NCI-H1092 (cell line): ENCODE measurements around the gene LIMS3.
"Not testable (repeated sequence)": the region's sequence is repeated elsewhere in the genome, so short reads cannot be mapped to it uniquely, and the experiment has no call there.

Experiments used
- DNase-seq: peaks from one replicate; lab custom pipeline; 2025; lab: John Stamatoyannopoulos, UW

Gene LIMS3, protein sequence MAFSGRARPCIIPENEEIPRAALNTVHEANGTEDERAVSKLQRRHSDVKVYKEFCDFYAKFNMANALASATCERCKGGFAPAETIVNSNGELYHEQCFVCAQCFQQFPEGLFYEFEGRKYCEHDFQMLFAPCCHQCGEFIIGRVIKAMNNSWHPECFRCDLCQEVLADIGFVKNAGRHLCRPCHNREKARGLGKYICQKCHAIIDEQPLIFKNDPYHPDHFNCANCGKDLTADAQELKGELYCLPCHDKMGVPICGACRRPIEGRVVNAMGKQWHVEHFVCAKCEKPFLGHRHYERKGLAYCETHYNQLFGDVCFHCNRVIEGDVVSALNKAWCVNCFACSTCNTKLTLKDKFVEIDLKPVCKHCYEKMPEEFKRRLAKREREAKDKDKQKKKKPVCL

DNA sequence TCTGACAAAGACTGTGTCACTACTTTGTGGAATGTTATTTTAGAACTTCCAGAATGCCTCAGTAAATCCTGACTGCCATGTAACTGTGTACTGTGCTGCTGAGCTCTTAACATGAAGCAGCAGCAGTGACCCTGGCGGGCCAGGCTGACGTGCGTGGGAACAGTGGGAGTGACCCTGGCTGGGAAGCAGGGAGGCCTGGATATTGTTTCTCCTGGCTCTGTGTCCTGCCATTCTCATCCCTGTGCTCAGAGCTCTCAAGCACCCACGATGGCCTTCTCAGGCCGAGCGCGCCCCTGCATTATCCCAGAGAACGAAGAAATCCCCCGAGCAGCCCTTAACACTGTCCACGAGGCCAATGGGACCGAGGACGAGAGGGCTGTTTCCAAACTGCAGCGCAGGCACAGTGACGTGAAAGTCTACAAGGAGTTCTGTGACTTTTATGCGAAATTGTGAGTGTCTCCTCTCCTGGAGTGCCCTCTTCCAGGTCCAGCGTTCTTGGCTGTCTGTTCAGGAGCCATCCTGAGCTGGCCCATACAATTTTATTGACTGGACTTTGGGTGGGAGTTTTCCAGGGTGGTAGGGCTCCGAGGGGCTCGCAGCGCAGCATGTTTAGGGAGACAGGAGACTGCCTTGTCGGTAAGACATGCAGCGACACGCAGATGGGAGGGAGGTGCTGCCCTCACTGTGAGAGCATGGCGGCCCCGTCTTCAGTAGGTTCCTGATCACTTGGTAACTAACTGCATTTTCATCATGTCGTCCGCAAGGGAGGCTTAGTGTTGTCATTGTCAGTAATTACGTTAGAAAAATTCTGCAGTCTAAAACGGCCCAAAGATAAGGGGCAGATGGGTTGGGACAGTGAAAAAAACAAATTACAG lies at the start of gene LIMS3:
Gene LIMS3, plus strand, starts transcription at position 227 of the 875 bp plus-strand sequence. Its CDS starts 41 bp downstream, at position 268.
- not testable (repeated sequence) for DNase-seq

DNA sequence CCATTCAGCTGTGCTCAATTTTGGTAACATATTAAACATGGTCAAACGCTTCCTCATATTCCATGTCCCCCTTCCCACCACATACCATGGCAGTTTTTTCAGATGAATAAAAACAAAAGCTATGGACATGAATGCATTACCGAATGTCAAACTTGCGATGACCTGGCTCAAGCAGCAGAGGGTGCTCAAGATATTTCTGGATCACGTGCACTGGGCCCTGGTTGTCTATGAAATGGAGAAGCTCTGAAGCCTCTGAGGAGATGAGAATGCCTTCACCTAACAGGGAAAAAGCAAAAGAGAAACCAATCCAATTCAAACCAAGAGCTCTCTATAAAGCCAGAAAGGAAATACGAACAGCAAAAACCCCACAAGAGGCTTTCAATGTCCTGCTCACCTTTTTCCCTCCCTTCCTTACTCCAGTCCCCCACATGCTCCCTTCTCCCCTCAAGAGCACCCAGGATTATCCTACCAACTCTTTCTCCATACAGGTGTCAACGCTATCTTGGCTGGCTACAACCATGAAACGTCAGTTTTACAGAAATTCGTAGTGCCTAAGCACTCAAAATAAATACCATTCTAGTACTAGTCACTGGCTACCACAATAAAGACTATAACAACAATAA lies 27.2 kb upstream of the LIMS3 start:
- not testable (repeated sequence) for DNase-seq

DNA sequence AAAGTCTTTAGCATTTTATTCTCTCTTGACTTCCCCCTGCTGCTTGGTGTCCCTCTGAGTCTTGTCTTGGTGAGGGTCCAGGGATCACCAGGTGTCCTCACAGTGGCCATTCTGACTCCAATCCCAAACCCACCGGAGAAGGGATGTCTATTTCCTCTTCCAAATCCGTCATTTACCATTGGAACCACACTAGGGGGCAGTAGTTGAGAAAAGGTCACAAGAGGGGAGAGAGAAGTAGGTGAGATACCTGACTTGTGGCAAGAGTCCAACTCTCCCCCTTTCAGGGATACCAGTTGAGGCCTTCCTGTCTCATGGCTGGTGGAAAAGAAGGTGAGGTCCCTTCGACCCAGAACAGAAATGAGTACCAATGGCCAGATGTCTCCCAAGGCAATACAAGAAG lies 21.9 kb upstream of the LIMS3 start:
- DNase-seq: not testable (repeated sequence)

DNA sequence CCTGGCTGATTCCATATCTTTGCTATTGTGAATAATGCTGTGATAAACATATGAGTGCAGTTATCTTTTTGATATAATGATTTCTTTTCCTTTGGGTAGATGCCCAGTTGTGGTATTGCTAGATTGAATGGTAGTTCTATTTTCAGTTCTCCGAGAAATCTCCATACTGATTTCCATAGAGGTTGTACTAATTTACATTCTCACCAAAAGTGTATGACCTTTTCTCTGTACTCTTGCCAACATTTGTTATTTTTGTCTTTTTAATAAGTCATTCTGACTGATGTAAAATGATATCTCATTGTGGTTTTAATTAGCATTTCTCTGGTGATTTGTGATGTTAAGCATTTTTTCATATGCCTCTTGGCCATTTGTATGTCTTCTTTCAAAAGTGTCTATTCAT lies 16.4 kb upstream of the LIMS3 start:
- not testable (repeated sequence) for DNase-seq

DNA sequence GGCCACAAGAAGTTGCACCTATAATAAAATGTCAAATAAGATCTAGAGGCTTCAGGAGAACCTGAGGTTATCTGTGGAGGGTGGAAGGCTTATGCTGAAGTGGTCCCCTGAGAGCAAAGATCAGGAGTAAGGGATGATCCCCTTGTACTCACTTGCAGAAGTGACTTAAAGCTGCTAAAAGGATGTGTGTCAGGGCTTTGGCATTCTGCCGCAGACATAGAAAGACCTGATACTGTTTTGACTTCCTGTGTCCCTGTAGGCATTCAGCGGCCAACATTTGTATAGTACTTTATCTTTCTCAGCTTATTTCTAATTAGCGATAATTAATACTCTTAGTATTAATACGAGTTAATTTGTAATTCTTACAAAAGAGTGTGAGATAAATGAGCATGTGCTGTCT lies 10.1 kb upstream of the LIMS3 start:
- not testable (repeated sequence) for DNase-seq

DNA sequence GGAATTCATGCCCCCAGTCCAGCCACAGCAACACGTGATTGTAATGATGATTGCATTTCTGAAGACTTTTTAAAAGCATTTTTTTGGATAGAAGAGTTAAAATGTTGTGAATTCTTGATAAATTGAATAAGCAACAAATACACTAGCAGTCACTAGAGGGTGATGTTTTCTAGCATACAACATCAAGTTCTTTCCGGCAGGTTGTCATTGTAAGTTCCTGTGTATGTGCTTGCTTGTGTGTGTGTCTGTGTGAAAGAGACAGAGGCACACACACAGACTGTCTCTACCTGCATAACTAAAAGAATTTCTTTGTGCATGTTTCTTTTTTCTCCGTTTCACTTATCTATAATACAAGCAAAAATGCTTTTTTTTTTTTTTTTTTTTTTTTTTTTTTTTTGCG lies 8.6 kb upstream of the LIMS3 start:
- DNase-seq: not testable (repeated sequence)

DNA sequence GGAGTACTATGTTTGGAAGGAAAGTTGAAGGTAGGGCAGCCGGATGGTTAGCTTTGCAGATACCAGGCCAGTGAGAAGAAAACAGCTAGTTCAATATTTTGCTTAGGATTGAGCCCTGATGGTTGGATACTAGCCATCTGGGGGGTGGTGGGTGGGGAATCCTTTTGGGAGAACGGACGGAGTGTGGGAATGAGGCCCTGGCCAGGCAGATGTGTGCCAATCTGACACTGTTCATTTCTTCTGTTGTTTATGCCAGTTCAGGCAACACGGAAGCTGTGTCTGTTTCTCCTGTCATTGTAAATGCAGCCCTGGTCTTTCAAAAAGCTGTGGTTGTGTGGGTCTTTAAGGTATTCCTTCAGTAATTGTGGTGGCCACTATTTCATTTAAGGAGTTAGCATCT lies 7.5 kb upstream of the LIMS3 start:
- not testable (repeated sequence) for DNase-seq

DNA sequence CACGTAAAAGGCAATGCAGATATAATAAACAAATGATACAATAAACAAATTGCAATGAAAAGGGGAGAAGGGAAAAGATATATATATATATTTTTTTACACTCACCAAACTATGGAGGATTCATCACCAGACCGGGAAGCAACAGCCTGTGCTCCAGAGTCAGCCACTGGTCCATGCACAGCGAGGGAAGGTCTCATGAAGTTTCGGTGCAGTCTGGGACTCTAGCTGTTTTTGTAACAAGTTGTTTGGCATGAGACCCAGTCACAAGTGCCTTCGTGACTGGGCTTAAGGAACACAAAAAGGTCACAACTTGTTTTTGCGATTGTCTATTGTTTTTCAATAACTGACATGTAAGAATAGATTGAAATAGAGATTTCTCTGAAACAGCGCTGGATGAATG lies 4.8 kb upstream of the LIMS3 start:
- not testable (repeated sequence) for DNase-seq

DNA sequence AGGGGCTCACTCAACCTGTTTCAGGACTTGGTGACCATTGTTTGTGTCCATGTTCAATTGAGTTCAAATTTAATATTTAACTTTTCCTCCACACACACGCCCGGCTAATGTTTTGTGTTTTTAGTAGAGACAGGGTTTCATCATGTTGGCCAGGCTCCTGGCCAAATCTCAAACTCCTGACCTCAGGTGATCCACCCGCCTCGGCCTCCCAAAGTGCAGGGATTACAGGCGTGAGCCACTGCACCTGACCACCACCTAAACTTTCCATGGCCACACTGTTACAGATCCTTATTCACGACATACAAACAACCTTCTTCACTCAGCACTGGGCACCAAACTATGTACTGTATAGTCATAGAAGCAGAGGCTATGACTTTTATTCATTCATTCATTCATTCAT lies 4.3 kb upstream of the LIMS3 start:
- DNase-seq: not testable (repeated sequence)

DNA sequence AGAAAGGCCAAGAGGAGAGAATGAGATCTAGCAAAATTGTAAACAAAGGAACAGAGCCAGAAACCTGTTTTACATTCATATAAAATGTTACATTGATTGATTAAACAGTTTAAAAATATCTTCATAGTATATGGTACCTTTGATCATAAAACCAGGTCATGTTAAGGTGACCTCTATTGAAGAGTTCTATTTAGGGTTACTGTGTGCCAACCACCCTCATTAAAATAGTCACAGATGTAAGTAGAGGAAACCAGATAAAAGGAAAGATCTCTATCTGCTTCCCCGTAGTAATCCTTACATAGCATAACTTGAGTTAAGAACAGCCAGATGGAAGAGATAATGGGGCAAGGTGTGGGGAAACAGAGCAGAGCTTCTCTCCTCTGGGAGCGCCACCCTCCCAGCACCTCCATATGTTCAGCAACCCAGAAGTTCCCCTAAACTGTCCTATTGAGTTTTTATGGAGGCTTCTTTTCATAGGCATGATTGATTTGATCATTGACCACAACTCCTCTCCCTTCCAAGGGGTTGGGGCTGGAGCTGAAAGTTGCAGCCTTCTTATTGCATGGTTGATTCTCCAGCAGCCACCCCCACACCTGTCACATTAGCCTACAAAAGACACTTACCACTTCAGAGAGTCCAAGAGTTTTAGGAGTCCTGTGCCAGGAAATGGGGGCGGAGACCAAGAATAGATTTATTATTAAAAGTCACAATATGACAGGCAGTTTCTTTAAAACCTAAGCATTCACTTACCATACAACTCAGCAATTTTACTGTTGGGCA lies 3.2 kb upstream of the LIMS3 start:
- not testable (repeated sequence) for DNase-seq

DNA sequence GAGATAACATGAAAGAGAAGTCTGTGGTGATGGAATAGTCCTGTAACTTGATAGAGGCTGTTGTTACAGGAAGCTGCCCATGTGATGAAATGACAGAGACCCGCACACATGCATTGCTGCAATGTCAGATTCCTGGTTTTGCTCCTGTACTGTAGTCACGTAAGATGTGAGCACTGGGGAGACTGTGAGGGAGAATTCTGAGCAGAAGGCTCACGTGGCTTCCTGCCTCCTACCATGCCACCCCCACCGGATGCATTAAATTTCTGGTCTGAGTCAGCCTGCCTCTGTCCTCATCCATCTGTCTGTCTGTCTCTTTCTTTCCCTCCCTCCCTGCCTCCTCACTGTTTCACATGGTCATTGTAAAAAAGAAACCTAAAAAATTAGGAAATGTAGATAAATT lies 2.3 kb upstream of the LIMS3 start:
- not testable (repeated sequence) for DNase-seq

DNA sequence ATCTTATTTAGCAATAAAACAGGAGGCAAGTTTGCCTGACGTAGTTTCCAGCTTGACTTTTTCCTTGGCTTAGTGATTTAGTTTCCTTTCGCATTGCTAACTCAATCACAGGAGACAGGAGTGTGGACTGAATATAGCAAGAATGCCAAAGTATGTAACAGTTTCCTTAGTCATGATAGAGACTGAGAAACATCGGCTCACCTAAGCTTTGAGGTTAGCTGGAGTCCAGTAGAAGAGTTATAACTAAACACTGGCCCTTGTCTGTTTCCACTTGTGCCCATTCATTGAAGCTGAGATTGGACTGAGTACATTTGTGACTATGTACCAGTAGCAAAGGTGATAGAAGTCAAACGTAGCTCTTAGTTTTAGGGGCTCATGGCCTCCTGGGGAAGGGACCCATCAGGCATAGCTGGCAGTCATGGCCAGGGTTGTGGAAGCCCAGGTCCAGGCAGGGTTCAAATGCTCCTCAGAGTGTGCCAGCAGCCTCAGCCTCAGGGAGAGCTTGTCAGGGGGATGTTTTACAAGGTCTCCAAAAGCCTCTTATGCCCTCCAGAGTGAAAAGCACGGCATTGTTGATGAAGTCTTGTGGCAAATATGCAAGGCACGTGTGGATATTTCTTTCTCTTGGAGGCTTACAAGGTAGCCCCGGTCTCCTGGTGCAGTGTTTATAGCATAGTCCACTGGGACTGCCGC lies 573 bp upstream of the LIMS3 start:
- not testable (repeated sequence) for DNase-seq

DNA sequence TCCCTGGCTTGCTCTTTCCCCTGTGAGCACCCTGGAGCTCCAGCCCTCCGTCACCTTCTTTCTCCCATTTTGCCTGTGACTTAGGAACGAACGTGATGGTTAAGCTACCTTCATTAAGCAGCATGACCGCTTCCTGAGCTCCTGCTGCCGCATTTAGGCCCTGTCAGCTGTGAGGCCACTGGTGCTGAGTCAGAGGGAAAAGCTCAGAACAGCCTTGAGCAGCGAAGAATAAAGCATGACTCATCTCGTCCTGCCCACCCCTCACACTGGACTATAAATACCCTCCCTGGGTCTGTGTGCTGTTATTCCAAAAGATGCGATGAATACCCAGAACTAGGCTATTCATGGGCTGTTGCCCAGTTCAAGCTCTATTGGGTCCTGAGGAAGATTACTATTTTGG lies 7.3 kb downstream of the LIMS3 start:
- not testable (repeated sequence) for DNase-seq

DNA sequence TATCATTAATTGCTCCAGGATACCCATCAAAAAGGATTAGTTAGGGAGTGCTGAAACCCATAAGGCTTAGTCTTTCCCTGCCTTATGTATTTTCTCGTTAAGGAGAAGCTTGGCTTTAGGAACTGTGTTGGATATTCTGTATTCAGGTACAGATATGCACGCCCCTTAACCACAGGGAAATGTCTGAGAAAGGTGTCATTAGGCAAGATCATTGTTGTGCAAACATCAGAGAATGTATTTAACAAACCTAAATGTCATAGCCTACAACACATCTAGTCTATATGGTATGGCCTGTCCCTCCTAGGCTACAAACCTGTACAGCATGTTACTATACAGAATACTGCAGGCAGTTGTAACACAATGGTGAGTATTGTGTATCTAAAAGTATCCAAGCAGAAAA lies 10.1 kb downstream of the LIMS3 start:
- DNase-seq: not testable (repeated sequence)

DNA sequence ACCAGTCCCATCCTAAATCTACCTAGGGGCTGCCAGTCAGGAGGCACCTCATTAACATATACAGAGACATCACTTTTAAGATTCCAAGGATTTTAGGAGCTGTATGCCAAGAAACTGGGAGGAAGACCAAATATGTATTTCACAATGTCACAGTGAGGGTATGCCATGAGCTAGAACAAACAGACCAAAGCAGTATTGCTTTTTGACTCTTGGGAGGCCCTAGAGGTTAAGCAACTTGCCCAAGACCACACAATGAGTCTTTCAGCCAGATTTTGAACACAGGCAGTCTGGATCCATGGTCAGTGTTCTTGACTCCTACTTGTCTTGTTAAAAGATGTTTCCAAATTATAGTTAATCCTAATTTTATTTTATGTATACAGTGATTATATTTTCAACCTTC lies 12.3 kb downstream of the LIMS3 start:
- not testable (repeated sequence) for DNase-seq

DNA sequence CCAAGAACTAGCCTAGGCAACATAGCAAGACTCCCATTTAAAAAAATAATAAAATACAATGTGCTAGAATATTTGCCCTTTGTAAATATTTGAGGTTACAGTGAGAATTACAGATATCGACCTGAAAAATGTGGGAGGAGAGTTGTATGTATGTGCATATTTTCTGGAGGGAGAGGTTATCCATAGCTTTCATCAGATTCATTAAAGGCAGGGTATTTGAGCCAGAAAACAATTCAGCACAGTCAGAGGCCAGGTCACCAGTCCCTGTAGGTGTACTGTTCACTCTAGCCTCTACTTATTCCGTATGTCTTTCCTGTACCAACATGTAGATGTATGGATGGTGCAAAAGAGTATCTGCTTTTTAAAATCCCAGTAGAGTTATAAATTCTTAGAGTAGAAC lies 15.4 kb downstream of the LIMS3 start:
- DNase-seq: not testable (repeated sequence)

DNA sequence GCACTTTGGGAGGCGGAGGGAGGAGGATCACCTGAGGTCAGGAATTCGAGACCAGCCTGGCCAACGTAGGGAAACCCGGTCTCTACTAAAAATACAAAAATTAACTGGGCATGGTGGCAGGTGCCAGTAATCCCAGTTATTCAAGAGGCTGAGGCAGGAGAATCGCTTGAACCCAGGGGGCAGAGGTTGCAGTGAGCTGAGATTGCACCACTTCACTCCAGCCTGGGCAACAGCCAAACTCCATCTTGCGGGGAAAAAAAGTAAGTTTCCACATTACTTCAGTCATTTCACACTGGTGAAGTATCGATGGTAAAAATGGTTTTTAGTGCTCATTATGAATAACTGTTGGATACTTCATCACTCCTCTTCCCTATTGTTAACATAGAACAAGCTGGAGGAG lies 16.1 kb downstream of the LIMS3 start:
- DNase-seq: not testable (repeated sequence)

DNA sequence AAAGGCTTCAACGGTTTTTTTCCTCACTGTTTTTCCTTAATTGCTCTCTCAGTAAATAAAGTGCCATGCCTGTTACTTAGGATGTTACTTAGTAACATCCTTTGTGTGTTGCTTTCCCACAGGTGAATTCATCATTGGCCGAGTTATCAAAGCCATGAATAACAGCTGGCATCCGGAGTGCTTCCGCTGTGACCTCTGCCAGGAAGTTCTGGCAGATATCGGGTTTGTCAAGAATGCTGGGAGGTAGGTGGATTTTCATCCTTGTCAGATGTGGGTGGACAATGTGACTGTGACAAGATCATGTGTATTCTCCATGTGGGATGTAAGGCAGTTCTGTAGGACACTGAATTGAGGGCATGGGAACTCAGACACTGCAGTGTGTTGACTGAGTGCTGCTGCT lies 17.3 kb downstream of the LIMS3 start:
- DNase-seq: not testable (repeated sequence)

DNA sequence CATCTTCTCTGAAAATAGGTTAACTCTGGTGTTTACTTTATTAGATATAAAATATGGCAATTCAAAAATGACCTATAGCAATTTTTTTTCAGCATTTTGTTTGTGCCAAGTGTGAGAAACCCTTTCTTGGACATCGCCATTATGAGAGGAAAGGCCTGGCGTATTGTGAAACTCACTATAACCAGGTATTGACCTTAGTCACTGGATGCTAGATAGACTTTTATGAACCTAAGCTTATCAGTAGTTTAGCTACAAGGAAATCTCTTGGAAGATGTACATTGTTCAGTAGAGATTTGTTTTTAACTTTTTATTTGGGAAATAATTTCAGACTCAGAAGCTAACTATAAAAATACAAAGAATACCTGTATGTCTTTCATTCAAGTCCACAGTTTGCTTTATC lies 21.7 kb downstream of the LIMS3 start:
- not testable (repeated sequence) for DNase-seq

DNA sequence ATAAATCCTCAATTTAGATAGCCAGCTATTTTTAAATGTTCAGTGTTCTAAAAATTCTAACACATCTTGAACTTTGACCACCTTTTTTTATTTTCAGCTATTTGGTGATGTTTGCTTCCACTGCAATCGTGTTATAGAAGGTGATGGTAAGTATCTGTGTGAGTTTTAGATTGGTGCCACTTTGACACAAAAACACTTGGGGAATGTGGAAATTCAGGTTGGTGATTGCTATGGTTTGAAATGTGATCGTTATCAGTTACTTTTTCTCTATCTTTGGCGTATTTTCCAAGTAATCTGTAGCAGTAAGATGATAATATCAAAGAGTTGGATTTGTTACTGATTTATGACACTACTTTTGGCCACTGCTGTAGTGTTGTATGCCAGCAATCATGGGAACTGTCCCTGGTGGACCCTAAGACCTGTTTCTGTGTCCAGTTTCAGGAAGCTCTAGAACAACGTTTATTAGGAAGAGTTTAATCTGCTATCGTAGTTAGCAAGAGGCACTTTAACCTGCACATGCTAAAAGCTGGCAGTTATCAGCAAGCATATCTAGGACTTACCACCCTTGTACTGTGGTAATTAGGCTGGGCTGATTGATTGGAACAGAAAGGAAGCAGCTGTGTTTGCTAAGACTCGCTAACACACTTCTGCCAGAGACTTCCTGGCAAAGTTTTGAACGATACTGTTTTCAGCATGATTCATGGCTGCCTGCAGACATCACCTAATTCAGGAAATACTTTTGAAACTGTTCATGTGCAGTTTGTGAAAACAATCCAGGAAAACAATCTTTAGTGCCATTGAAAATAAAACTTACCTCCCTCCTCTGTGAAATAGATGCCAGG lies 23.3 kb downstream of the LIMS3 start:
- DNase-seq: not testable (repeated sequence)
